Activated CD8-positive, alpha-beta memory T cell treated with anti-CD3 and anti-CD28 coated beads for 1 hour (primary cell): ENCODE measurements around the gene SERPINB7.

ENCODE experiments used
- DNase-seq, 2 donors: peaks; one replicate each; pipeline ENCODE4 v3.0.0-alpha.2; 2020; ENCODE audit warnings: low read depth in 1 of 2; ENCODE audit errors: extremely low read depth in 1 of 2

Gene SERPINB7

GRCh38 chr18:63784787-63785452, 9.7 kb downstream of the SERPINB7 start:
- DNase-seq = no peak

- DNase-seq = no peak
These were observed 12.5 kb downstream of the SERPINB7 start for GRCh38 chr18:63787673-63788072.

GRCh38 chr18:63788447-63789096, 13.4 kb downstream of the SERPINB7 start:
- peak in 1 of 2 donors; percentile 22 for DNase-seq

GRCh38 chr18:63789327-63789726, 14.1 kb downstream of the SERPINB7 start:
- no peak for DNase-seq

- DNase-seq = no peak
These were observed 20.4 kb downstream of the SERPINB7 start for GRCh38 chr18:63795606-63796005.

- DNase-seq = no peak
These were observed 24.0 kb downstream of the SERPINB7 start for GRCh38 chr18:63799189-63799588.

- DNase-seq = no peak
These were observed 26.1 kb downstream of the SERPINB7 start for GRCh38 chr18:63801343-63801742.

- no peak for DNase-seq
These were observed 32.9 kb downstream of the SERPINB7 start for GRCh38 chr18:63808125-63808524.

- DNase-seq = no peak
These were observed 42.3 kb downstream of the SERPINB7 start for GRCh38 chr18:63817441-63818051.

- no peak for DNase-seq
These were observed 43.0 kb downstream of the SERPINB7 start for GRCh38 chr18:63818212-63818611.

- no peak for DNase-seq
These were observed 44.6 kb downstream of the SERPINB7 start for GRCh38 chr18:63819786-63820185.

GRCh38 chr18:63820694-63821093, 45.5 kb downstream of the SERPINB7 start:
- no peak for DNase-seq

- no peak for DNase-seq
These were observed 48.5 kb downstream of the SERPINB7 start for GRCh38 chr18:63823516-63824219.

- DNase-seq = no peak
These were observed 49.0 kb downstream of the SERPINB7 start for GRCh38 chr18:63824220-63824525.

GRCh38 chr18:63828120-63828519, 52.9 kb downstream of the SERPINB7 start:
- DNase-seq = no peak

GRCh38 chr18:63828656-63829055, 53.4 kb downstream of the SERPINB7 start:
- DNase-seq = no peak

GRCh38 chr18:63829886-63830285, 54.7 kb downstream of the SERPINB7 start:
- no peak for DNase-seq

GRCh38 chr18:63831080-63831788, 56.0 kb downstream of the SERPINB7 start:
- DNase-seq = no peak

- DNase-seq = no peak
These were observed 57.3 kb downstream of the SERPINB7 start for GRCh38 chr18:63832470-63832869.

GRCh38 chr18:63834471-63835113, 59.4 kb downstream of the SERPINB7 start:
- no peak for DNase-seq

GRCh38 chr18:63836456-63836855, 61.2 kb downstream of the SERPINB7 start:
- no peak for DNase-seq
